ENCODE results near the gene CLHC1.

DNA sequence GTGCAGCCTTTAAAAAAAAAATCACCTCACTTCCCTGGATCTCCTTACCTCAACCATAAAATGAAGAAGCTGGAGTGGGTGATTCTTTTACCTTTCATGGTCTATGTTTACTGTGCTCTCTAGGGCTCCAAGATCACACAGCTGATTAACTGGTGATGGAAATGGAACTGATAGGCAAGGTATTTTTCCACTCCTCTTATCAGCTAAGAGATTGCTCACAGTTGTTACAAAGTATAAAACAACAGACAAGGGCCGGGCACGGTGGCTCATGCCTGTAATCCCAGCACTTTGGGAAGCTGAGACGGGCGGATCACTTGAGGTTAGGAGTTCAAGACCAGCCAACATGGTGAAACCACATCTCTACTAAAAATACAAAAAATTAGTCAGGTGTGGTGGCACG is 14.9 kb upstream of the CLHC1 start:
- TF ChIP-seq, protein P1, sequence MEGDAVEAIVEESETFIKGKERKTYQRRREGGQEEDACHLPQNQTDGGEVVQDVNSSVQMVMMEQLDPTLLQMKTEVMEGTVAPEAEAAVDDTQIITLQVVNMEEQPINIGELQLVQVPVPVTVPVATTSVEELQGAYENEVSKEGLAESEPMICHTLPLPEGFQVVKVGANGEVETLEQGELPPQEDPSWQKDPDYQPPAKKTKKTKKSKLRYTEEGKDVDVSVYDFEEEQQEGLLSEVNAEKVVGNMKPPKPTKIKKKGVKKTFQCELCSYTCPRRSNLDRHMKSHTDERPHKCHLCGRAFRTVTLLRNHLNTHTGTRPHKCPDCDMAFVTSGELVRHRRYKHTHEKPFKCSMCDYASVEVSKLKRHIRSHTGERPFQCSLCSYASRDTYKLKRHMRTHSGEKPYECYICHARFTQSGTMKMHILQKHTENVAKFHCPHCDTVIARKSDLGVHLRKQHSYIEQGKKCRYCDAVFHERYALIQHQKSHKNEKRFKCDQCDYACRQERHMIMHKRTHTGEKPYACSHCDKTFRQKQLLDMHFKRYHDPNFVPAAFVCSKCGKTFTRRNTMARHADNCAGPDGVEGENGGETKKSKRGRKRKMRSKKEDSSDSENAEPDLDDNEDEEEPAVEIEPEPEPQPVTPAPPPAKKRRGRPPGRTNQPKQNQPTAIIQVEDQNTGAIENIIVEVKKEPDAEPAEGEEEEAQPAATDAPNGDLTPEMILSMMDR (IDR thresholded peaks at IDR 0.05; ENCODE audit: low read length), result no peak
- no peak for TF ChIP-seq EZH2 (optimal IDR thresholded peaks at IDR 0.05; ENCODE audit: low read depth, low read length)
